ENCODE data around the gene MRPL18. TPM values are rescaled to one million over a fixed set of nuclear protein-coding genes. Genes with fewer than 3 reads are reported as not detected.

MRPL18 gene
- 64.5 and 67.9 TPM in 2 replicates for total RNA-seq

DNA sequence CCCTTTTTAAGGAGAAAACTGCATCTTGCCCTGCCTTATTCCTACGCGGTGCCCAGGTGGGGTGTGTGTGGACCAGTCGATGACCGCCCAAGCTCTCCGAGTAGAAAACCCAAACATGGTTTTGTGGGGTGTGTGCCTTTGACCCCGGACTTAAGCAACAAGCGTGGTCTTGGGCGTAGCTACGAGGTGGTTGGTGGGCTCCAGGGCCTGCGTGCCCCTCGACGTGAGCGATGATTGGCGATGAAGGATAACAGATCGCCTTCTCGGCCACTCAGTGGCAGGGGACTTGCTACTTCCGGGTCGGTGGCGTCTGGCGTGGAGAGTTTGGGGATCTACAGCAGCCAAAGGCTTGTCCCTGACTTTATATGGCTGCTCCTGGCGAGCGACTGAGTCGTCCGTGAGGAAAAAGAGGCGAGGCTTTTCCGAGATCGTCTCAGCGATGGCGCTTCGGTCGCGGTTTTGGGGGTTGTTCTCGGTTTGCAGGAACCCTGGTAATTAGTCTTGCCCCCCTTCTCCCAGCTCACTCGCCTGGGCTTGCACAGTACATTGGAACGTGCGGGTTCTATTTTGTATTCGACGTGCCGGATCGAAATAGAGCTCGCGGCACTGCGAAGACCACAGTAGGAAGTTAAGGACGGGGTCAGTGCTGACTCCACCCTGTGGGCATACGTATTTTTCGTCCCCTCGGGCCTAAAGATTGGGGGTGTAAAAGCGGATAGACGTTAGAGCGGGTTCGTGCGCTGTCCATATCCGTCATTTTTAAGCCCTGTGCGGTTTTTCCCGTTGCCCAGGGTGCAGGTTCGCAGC, at the start of gene MRPL18:
MRPL18 (plus strand) TSS at position 319 of the 807 bp plus-strand sequence; CDS start at position 440, 121 bp downstream.

DNA sequence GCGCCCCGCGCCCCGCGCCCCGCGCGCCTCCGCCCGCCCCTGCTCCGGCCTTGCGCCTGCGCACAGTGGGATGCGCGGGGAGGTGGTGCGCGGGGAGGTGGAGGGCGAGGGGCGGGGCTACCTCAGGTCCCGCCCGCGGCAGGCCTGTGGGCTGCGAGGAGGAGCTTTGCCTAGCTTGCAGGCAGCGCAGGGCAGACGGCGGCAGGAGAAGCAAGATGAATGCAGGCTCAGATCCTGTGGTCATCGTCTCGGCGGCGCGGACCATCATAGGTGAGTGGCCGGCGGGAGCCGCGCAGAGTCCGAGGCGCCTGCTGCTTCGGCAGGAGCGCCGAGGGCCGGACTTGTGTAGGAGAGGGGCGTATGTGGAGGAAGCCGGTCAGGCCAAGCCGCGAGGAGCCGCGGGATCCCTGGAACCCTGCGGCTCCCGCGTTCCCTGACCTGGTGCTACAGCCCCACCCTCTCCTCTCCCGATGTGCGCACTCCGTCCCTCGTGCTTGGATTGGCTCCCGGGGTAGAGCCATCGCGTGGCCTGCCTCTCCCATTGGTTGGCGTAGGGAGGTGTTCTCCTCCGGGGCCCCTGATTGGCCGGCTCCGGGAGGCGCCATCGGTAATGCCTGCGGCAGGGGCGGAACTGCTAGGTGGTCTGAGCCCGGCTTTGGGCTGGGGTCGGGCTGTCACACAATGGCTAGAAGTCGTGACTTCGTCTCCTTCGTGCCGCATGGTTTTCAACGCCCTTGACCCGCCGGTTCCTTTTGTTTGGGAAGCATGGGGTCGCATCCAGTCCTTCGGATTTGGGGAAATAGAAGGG, 28.2 kb upstream of the MRPL18 start, which contains the start of gene ACAT2:
ACAT2 (plus strand) TSS at position 173 of the 808 bp plus-strand sequence; CDS start at position 216, 43 bp downstream.

DNA sequence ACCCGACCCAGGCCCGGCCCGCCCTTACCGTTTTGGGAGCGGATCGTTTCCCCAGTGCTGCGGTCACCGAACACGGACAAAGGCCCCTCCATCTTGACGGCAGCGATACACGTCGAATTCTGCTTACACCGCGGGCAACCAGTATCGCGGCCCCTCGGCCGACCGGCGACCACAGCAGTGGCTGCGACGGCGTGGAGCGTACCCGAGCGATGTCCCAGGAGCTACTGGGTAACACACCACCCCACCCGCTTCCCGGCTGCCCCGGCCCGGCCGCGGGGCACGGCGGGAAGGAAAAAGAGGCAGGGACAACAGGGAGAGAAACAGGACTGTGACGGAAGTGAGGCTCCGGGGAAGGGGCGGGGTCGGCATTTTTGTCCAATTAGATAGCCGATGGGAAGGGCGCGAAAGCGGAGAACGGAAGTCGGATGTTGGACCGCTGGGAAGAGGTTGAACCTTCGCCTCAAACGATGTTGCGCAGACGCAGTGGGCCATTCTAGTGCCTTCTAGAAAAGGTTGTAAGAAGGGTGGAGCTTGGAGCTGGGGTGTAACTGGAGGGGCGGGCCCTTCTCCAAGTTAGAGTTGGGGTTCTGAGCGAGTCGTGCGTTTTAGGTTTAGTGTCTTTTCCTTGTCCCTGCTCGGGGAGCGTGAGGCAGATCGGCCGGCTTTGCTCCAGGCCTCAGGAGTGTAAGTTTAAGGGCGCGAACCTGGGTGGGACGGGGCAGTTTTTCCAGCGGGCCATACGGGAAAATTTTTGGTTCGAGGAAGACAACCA, 704 bp upstream of the MRPL18 start, which contains the start of gene TCP1:
TCP1 (minus strand) TSS at position 226 of the 772 bp plus-strand sequence; CDS start at position 92, 134 bp downstream.

DNA sequence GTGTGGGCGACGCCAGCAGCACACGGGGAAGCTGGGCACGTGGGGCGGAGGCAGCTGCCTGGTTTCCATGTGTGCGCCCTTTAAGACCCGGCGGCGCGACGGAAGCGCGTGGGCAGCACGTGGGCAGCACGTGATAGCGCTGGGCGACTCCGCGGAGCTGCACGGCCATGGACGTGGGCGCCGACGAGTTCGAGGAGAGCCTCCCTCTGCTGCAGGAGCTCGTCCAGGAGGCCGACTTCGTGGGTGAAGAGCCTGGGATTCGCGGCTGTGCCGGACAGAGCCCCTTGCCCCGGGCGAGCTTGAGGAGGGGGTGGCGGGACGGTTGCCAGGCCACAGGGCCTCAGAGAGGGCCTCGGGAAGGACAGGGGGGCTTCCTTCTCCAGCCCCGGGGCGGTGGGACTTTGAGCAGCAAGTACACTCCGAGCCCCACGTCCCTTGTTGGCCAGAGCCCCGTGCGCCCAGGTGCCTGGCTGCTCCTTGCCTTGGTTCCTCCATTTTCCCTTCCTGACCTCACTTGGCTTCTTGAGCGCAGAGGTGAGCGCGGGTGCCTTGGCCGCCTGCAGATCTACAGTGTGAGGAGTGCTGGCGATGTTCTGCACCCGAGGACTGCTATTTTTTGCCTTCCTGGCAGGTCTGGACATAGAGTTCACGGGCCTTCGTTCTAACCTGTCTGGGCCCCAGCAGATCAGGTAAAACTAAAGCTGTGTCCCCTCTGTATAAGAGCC, 10.0 kb downstream of the MRPL18 start, which contains the start of gene PNLDC1:
PNLDC1 (plus strand) TSS at position 136 of the 725 bp plus-strand sequence; CDS start at position 168, 32 bp downstream.

Small RNAs within 50 kb of the gene (small RNA-seq; reads per million reads assigned to genes)
- gene SNORA20: 614 reads per million, percentile 99 among the genes with 10 or more reads in this experiment
- gene SNORA29: not detected

Other genes with a start within 250 kb of the MRPL18 start
- gene SOD2, start 97.2 kb upstream of the MRPL18 start, total RNA-seq: 62.7 and 165 TPM in 2 replicates
- gene WTAP, start 63.0 kb upstream of the MRPL18 start, total RNA-seq: 82.3 and 97.0 TPM in 2 replicates
- 10.8 and 38.3 TPM in 2 replicates for gene ACAT2, start 28.4 kb upstream of the MRPL18 start, total RNA-seq
- gene TCP1, start 865 bp upstream of the MRPL18 start, total RNA-seq: 261 and 310 TPM in 2 replicates
- 0.38 TPM in 1 of 2 replicates, not detected in the other for gene PNLDC1, start 9.8 kb downstream of the MRPL18 start, total RNA-seq
- not detected in 2 replicates for gene MAS1, start 100.5 kb downstream of the MRPL18 start, total RNA-seq
- 94.4 TPM in 2 replicates for gene IGF2R, start 178.6 kb downstream of the MRPL18 start, total RNA-seq

Measured in vein endothelial cell (primary cell).